CD4-positive, alpha-beta T cell treated with Interleukin-12 subunit alpha and Interleukin-12 subunit beta, for 1 hour (primary cell): ENCODE measurements around the gene SPINT2.
"Not testable (repeated sequence)": the region's sequence is repeated elsewhere in the genome, so short reads cannot be mapped to it uniquely, and the experiment has no call there.

ENCODE experiments used
- DNase-seq: peaks from one replicate; pipeline ENCODE4 v3.0.0-alpha.2; 2020

SPINT2 gene

DNA sequence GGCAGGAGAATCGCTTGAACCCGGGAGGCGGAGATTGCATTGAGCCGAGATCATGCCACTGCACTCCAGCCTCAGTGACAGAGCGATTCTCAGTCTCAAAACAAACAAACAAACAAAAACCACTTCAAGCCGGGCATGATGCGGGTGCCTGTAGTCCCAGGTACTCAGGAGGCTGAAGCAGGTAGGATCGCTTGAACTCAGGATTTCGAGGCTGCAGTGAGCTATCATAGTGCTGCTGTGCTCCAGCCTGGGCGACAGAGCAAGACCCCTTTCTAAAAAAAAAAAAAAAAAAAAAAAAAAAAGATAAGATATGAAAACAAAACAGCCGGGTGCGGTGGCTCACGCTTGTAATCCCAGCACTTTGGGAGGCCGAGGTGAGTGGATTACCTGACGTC, 21.1 kb upstream of the SPINT2 start:
- no peak for DNase-seq

DNA sequence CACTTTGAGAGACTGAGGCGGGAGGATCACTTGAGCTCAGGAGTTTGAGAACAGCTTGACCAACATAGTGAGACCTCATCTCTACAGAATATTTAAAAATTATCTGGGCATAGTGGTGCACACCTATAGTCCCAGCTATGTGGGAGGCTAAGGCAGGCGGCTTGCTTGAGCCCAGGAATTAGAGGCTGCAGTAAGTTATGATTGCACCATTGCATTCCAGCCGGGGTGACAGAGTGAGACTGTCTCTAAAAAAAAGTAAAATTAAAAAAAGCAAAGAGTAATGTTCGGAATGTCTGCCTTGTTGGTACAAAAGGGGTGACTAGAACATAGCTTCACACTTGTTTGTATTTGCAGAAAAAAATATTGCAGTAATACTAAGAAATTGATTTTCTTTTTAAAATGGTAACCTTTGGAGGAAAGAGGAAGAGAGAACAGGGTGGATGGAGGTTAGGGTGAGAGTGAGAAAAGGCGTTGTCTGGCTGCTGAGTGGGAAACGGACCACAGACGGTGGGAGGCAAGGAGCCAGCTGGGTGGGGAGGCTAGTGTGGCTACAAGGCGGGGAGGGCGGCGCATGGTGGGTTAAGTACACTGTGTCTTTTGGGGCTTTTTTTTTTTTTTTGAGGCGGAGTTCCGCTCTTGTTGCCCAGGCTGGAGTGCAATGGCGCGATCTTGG, 18.4 kb upstream of the SPINT2 start:
- no peak for DNase-seq

DNA sequence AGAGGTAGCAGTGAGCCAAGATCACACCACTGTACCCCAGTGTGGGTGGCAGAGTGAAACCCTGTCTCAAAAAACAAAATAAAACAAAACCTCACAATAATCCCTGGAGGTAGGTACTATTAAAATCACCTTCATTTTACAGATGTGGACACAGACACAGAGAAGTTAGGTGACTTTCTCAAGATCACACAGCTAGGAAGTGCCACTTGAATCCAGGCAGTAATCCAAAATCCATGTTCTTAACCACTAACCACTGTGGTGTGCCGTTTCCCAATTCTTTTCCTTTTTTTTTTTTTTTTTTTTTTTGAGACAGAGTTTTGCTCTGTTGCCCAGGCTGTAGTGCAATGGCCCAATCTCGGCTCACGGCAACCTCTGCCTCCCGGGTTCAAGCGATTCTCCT, 17.2 kb upstream of the SPINT2 start:
- DNase-seq = no peak

- no peak for DNase-seq
These were observed 16.6 kb upstream of the SPINT2 start for GRCh38 chr19:38247734-38248268.

- no peak for DNase-seq
These were observed 16.0 kb upstream of the SPINT2 start for GRCh38 chr19:38248421-38248820.

- DNase-seq = no peak
These were observed 13.9 kb upstream of the SPINT2 start for GRCh38 chr19:38250428-38250820.

DNA sequence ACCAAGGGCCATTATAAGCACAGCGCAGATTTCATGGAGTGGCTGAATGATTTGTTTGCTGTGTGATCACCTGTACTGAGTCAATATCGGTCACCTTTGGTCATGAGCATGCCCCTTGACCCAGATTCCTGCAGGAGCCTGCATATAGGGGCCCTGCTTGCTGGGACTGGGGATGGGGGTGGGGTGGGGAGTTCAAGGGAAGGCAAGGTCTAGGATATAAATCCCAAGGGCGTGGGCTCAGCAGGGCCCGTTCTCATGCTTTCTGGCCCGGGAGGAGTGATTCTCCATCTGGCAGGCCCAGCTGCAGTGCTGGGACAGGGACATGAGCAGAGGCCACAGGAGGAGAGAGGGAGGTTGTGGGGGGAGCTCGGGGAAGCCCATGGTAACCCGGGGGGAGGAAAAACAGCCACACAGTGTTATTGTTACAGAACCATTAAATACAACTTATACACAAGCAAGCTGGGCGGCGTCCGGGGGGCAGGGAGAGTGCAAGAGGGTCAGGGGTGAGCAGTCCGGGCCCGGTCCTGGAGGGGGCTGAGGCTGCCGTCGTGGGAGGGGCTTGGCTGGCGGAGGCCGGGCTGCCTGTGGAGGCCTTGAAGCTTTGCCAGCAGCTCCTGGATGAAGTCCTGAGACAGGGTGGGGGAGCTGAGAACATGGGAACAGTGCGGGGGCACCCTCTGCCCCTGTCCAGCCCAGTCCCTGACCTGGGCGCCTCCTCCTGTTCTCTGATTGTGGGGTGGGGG, 13.4 kb upstream of the SPINT2 start:
- DNase-seq = no peak

DNA sequence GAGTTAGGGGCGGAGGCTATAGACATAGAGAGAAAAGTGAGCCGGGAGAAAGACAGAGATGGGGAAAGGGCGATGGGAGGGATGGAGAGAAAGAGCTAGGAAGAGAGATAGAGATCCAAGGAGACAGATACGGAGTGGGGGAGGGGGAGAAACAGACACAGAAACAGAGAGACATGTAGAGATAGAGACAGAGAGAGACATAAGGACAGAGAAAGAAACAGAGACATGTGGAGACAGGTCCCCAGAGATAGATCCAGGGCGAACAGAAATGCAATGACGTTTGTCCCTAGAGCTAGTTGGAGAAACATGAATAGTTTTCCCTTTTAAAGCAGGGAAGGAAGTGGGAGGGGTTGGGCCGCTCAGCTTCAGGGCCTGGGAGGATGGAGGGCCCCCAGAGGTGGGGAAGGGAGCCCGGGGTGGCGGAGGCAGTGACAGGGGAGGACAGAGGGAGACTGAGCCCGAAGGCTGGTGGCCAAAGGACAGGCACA, 12.8 kb upstream of the SPINT2 start:
- no peak for DNase-seq

DNA sequence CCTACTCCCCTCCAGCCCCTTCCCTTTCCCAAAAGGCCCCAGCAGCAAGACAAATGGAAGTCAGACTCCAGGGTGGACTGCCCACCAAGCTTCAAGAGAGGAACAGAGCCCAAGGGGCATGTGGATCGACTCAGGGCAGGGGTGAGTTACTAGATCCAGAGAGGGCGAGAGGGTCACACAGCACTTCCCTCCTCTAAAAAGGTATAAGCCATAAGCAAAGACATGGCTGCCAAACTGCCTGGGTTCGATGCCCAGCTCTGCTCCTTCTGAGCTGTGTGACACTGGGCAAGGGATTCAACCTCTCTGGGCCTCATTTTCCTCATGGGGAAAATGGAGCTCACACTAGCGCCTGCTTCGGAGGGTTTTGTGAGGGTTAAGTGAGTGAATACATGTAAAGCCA, 12.0 kb upstream of the SPINT2 start:
- DNase-seq = no peak

DNA sequence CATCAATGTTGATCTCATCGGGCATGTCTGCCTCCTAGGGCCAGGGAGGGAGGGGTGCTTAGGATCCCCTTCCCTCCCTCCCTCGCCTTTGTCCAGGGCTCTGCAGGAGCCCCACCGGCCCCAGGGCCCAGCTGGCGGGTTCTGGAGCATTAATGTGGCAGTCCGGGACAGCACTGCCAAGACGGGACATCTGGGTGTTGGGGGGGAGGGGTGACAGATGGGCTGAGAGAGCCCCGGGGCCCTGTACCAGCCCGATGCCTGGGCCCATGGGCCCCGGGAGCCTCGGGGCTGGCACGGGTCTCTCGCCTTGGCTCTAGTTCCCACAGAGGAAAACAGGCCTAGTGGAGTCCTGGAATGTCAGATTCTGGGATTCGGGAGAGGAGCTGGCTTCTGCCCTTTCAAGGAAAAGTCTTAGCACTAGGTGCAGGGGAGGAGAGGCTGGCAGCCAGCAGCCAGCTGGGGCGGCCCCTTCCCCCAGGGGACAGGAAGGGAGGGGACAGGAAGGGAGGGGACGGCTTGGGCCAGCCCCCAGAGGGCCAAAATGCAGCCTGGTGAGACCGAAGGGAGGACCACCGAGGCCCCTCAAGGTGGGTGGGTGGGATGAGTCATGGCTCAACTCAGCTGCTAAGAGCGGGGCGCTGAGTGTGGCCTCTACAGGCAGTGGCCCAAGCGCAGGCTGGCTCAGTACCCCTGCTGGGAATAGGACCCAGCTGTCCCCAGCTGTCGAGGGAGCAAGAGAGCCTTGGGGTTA, 11.3 kb upstream of the SPINT2 start:
- DNase-seq = no peak

- no peak for DNase-seq
These were observed 10.6 kb upstream of the SPINT2 start for GRCh38 chr19:38253788-38254187.

DNA sequence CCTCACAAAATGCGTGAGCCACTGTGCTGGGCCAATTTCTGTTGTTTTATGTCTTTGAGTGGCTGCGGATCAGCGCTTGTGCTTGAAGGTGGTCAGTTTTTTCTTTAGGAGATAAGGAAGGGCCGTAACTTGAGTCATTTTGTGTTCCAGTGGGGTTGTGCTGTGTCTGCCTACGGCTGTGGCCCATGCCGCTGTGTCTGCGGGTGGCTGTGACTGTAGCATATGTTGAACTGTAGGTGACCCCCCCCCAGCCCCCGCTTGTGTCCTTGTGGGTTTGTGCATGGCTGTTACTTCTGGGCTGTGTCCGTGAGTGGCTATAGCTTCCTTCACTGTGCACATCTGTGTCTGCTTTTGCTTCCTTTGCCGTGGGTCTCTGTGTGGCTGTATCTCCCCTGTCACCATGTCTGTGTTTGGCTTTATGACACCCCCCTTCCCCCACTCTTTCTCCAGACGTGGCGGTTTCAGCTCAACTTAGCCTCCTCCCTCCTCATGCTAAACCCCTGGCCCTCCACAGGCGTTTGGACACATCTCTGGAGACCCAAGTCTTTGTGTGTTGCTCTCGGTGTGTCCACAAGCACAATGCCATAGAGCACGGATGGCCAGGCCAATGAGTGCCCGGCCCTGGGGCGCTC, 8.9 kb upstream of the SPINT2 start:
- DNase-seq = no peak

DNA sequence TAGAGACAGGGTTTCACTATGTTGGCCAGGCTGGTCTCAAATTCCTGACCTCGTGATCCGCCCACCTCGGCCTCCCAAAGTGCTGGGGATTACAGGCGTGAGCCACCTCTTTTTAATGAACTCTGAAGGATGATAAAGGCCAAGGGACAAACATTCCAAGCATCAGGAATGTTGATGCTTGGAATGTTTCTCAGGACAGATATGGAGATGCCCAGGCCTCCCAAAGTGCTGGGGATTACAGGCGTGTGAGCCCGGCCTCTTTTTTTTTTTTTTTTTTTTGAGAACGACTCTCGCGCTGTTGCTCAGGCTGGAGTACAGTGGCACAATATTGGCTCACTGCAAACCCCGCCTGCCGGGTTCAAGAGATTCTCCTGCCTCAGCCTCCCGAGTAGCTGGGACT, 2.4 kb upstream of the SPINT2 start:
- not testable (repeated sequence) for DNase-seq

DNA sequence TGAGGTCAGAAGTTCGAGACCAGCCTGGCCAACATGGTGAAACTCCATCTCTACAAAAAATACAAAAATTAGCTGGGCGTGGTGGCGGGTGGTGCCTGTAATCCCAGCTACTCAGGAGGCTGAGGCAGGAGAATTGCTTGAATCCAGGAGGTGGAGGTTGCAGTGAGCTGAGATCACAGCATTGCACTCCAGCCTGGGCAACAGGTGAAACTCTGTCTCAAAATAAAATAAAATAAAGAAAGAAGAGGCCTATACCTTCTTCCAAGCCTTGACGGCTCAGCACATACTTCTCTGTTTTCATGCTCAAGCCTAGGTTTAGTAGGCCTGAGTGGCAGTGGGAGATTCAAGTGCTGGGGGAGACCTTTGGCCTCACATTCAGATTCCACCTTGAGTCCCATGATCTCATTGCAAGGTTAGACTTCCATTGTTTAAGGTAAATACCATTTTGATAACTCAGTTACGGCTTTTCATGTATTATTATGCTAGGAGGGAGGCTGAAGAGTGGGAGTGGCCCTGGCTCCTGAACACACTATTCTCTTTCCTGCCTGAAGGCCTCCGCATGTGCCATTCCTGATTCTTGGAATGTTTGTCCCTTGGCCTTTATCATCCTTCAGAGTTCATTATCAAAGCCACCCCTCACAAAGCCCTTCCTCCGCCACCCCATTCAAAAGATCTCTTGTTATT, 1.6 kb upstream of the SPINT2 start:
- DNase-seq = no peak

DNA sequence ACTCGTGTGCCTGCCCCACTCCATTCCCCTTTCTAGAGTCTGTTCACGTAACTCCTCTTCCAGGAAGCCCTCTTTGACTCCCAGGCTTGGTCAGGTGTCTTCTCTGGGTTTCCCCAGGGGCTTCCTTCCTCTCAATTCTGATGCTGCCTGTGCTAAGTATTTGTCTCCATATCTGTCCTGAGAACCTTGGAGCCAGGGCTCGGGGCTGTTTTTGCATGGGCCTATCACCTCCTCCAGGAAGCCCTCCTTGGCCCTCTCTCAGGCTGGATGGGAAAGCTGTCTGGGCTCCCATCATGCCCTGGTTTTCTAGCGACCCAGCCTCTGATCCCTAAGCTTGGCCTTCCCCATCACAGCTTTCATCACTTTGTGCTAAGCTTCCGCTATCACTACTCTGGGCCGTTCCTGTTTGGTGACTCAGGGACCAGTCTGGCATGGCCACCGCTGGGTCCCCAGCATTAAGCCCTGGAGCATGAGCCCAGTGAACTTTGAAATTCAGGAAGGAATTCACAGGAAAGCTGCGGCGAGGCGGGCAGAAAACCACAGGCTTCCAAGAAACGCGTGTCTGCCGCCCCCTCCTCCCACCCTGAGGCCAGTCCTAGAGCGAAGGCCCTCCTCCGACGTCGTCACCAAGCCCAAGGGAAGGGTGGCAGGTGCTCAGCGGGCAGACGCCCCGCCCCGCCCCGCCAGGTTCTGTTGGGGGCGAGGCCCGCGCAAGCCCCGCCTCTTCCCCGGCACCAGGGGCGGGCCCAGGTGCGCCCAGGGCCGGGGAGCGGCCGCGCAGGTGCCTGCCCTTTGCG, 486 bp upstream of the SPINT2 start:
- DNase-seq = peak; percentile 86

DNA sequence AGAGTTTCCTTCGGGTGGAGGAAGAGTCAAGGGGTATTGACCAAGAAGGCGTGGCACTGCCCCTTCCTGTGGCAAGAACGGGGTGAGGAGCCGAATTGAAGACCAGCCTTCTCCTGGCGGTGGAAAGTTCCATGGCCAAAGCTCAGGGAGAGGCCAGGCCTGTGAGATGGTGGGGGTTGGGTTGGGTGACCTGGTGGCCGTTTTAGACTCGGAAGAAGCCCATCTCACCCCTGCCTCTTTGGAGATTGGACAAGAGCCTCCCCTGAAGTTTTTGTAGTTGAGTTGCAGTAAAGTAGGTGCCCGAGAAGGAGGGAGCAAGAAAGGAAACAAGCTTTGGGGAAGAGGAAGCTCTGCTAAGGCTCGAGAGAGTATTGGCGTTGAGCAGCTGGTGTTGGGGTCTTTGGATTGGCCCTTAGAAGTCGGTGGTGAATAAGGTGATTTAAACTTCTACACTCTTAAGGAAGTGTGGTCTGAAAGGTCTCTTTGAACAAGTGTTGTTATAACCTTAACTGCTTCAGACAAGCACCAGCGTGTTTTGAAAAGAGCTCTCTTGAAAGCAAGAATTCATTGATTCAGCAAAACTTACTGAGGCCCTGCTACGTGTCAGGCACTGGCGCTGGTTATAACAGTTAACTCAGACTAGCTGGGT, 964 bp downstream of the SPINT2 start:
- DNase-seq = peak; percentile 5

- DNase-seq = no peak
These were observed 1.6 kb downstream of the SPINT2 start for GRCh38 chr19:38265921-38266429.

DNA sequence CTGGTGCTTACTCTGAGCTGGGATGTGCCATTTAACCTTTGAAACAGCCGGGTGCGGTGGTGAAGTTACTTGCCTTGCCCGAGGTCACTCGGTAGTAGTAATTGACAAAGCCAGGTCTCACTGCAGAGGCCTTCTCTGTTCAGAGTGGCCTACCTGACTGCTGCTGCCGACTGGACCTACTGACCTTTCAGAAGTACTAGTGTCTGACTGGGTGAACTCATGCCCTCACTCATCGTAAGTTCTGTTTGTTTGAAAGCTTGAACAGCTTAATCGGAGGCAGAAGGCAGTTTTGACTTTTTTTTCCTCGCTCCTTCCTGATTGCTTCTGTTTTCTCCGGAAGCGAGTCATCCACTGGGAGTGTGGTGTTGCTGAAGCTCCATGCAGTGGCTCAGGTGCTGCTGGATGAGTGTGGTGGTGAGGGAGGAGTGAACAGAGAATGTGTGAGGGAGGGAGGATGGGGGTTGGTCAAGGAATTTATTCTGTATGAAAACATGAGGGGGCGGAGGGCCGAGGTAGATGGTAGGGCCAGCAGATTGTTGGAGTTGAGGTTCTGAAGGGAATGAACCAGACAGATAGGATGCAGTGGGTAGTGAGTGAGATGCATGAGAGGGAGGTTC, 2.7 kb downstream of the SPINT2 start:
- no peak for DNase-seq

DNA sequence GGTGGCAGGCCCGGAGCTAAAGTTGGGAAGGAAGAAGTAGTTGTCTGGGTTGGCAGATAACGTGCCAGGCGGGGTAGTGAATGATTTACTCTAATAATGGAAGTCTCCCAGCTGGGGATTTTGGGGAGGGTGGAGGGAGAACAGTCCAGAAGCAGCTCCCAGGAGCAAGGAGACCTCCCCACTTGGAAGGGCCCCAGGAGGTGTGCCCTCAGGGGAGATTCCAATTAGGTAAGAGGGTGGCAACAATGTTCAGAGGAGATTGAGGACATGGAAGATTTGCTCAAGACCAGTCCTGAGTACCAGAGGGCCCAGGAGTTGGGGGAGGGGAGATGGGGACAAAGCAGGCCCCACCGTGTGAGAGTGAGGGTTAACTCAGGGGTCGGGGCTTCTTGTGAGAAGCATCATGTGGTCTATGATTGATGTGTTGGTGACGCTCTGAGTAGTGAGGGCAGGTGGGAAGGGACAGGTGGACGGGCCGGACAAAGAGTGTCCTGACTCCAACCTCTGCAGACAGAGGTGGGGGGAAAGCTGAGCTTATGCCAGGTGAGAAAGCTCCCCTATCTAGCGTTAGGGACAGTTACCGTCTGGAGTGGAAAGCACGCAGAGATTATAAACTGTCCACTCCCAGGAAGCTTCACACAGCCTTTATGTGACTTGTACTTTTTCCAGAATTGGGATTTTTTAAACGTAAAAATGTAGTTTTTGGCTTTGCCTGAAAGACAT, 3.5 kb downstream of the SPINT2 start:
- no peak for DNase-seq

- no peak for DNase-seq
These were observed 4.2 kb downstream of the SPINT2 start for GRCh38 chr19:38268539-38268938.
